Endothelial cell of umbilical vein (primary cell): ENCODE results near the gene ATP5MK. TPM values are rescaled to one million over a fixed set of nuclear protein-coding genes. Genes with fewer than 3 reads are reported as not detected.

Experiments
- BruUV-seq: library from RNA; stranded (reverse); fragments of 400-500 nt; replicated peaks from 2 replicates; lab custom pipeline; 2021; lab: Mats Ljungman, UMichigan
- CTCF ChIA-PET: fragments of 300-600, 350-600 bp; sonication (Branson Sonifier 250); formaldehyde crosslinking; loops from one replicate; lab custom pipeline; 2021; ENCODE audit warnings: antibody characterized with exemption, inconsistent platforms; lab: Charles Lee
- POLR2A ChIA-PET: fragments of 300-600, 350-600 bp; sonication (Branson Sonifier 250); formaldehyde crosslinking; loops from one replicate; lab custom pipeline; 2021; ENCODE audit warnings: antibody characterized with exemption, inconsistent platforms; lab: Charles Lee
- DNase-seq: peaks from one replicate; pipeline ENCODE4 v3.0.0-alpha.2; 2011; ENCODE audit warnings: low read depth, low spot score
- FAIRE-seq: peaks from 2 replicates; lab custom pipeline; 2011; peaks lifted over from hg19 to GRCh38; lab: Jason Lieb, UNC
- H2AFZ ChIP-seq: 2 replicates; pipeline ENCODE4 v1.6.0; 2012; ENCODE audit warnings: low read depth, low read length, control low read depth, inconsistent platforms
- H3K27ac ChIP-seq: 2 replicates; pipeline ENCODE4 v1.5.1; 2011; ENCODE audit warnings: low read depth, mild to moderate bottlenecking, control low read depth, low read length, moderate library complexity; ENCODE audit not compliant: insufficient read depth
- H3K27me3 ChIP-seq, 2 experiments: 2 replicates each; pipeline versions ENCODE4 v1.6.0 to v1.6.1; 2011; ENCODE audit warnings: low read length in 2 of 2, mixed read lengths in 1 of 2; ENCODE audit not compliant: control insufficient read depth in 2 of 2, insufficient read depth in 2 of 2
- H3K36me3 ChIP-seq, 2 experiments: 2 replicates in 1 of 2; 3 replicates in 1 of 2; pipeline ENCODE4 v1.5.1; 2011; ENCODE audit warnings: low read length in 2 of 2, mild to moderate bottlenecking in 1 of 2, moderate library complexity in 1 of 2; ENCODE audit not compliant: control insufficient read depth in 2 of 2, insufficient read depth in 2 of 2; ENCODE audit errors: extremely low read depth in 1 of 2
- H3K4me1 ChIP-seq: 3 replicates; pipeline ENCODE4 v1.5.1; 2011; ENCODE audit warnings: mild to moderate bottlenecking, low read length; ENCODE audit not compliant: control insufficient read depth, insufficient read depth; ENCODE audit errors: extremely low read depth
- H3K4me2 ChIP-seq: 2 replicates; pipeline ENCODE4 v1.6.1; 2011; ENCODE audit warnings: low read length, control low read depth, mixed read lengths; ENCODE audit not compliant: insufficient read depth
- H3K4me3 ChIP-seq, 3 experiments: fragments of 200-600 bp in 1 of 3; sonication (generic), shearing (Covaris generic) in 1 of 3; replicated peaks in 1 of 3; 2 replicates each; pipeline ENCODE4 v1.5.1; 2011 to 2016; ENCODE audit warnings: control low read depth in 3 of 3, low read length in 3 of 3, mild to moderate bottlenecking in 2 of 3, inconsistent platforms in 1 of 3, low read depth in 1 of 3, moderate library complexity in 1 of 3; ENCODE audit not compliant: insufficient read depth in 1 of 3
- H3K79me2 ChIP-seq: 2 replicates; pipeline ENCODE4 v1.6.0; 2012; ENCODE audit warnings: low read length, inconsistent platforms; ENCODE audit not compliant: control insufficient read depth, insufficient read depth
- H3K9ac ChIP-seq: replicated peaks from 2 replicates; pipeline ENCODE3; 2011; ENCODE audit warnings: low read length, control low read depth; ENCODE audit not compliant: insufficient read depth; ENCODE audit errors: extremely low read depth
- H3K9me1 ChIP-seq: replicated peaks from 3 replicates; pipeline ENCODE4 v1.6.0; 2011; ENCODE audit warnings: mild to moderate bottlenecking, low read length; ENCODE audit not compliant: control insufficient read depth, insufficient read depth; ENCODE audit errors: extremely low read depth
- H3K9me3 ChIP-seq: replicated peaks from 2 replicates; pipeline ENCODE4 v1.5.1; 2012; ENCODE audit warnings: low read length, inconsistent platforms; ENCODE audit not compliant: control insufficient read depth, insufficient read depth
- H4K20me1 ChIP-seq: replicated peaks from 2 replicates; pipeline ENCODE3; 2011; ENCODE audit warnings: mild to moderate bottlenecking, low read length; ENCODE audit not compliant: control insufficient read depth, insufficient read depth; ENCODE audit errors: extremely low read depth
- EZH2 ChIP-seq: IDR thresholded peaks from 2 replicates; pipeline ENCODE4 v1.6.1; 2012; ENCODE audit warnings: borderline replicate concordance, low read depth, mild to moderate bottlenecking, moderate library complexity, low read length, inconsistent platforms; ENCODE audit not compliant: severe bottlenecking
- FOS ChIP-seq: IDR thresholded peaks from 2 replicates; pipeline ENCODE4 v1.6.1; 2011; ENCODE audit warnings: mild to moderate bottlenecking, low read length, moderate library complexity, borderline replicate concordance; ENCODE audit not compliant: insufficient read depth
- GATA2 ChIP-seq: IDR thresholded peaks from 2 replicates; pipeline ENCODE4 v1.7.0; 2011; ENCODE audit warnings: low read depth, mild to moderate bottlenecking, moderate library complexity, mixed read lengths, low read length; ENCODE audit not compliant: insufficient read length, insufficient read depth
- JUN ChIP-seq: IDR thresholded peaks from 2 replicates; pipeline ENCODE4 v1.6.1; 2011; ENCODE audit warnings: borderline replicate concordance, low read depth; ENCODE audit not compliant: insufficient read length, insufficient read depth
- MYC ChIP-seq: IDR thresholded peaks from one replicate; pipeline ENCODE4 v1.6.1; 2011; ENCODE audit warnings: mild to moderate bottlenecking, low read depth, low read length
- POLR2A ChIP-seq: IDR thresholded peaks from 2 replicates; pipeline ENCODE4 v1.6.1; 2012; ENCODE audit warnings: low read depth, mild to moderate bottlenecking, control low read depth, low read length
- POLR2AphosphoS5 ChIP-seq: IDR thresholded peaks from 2 replicates; pipeline ENCODE4 v1.6.1; 2012; ENCODE audit warnings: low read depth, mild to moderate bottlenecking, control low read depth, low read length, moderate library complexity; ENCODE audit not compliant: insufficient read depth
- dilution Hi-C: fragments of 300-500 bp; cut with MboI; formaldehyde crosslinking; loops from one replicate; pipeline ENCODE4 v1.15.0; 2019; ENCODE audit warnings: low sequenced_read_pairs; ENCODE audit not compliant: extremely low pct_ligation_motif_present
- intact Hi-C: fragments of 100-400 bp; cut with micrococcal nuclease; formaldehyde crosslinking; loops from one replicate; pipeline ENCODE4 v1.10.0; 2022
- polyA plus RNA-seq, 4 experiments: library from polyadenylated mRNA; depleted of rRNA in 3 of 4; stranded (reverse) in 3 of 4; unstranded in 1 of 4; fragments of >200 nt; gene quantifications; 2 replicates each; pipeline versions ENCODE4 v1.2.1 to v1.2.3, GENCODE V29; 2011 to 2012; ENCODE audit warnings: missing spikeins in 1 of 4
- total RNA-seq: library from RNA; stranded (reverse); gene quantifications from 2 replicates; pipeline ENCODE4 v1.2.3, GENCODE V29; 2021
- TF ChIP-seq, protein P1 (sequence below), 2 donors: IDR thresholded peaks; 1 replicate in 1 of 2; 2 replicates in 1 of 2; pipeline ENCODE4 v1.5.1; 2011; ENCODE audit warnings: low read length in 2 of 2, mild to moderate bottlenecking in 2 of 2, moderate library complexity in 2 of 2, control low read depth in 1 of 2, inconsistent platforms in 1 of 2, low read depth in 1 of 2; ENCODE audit not compliant: insufficient read depth in 1 of 2; ENCODE audit errors: extremely low read depth in 1 of 2
- TF ChIP-seq, protein P2 (sequence below): IDR thresholded peaks from 2 replicates; pipeline ENCODE4 v1.6.1; 2011; ENCODE audit not compliant: insufficient read depth, insufficient read length

The ATP5MK gene
- total and polyA plus RNA-seq, 2 donors (not counting 3 experiments of a cell fraction or from before 2014, with no cell fraction given): 295 to 407 TPM

DNA sequence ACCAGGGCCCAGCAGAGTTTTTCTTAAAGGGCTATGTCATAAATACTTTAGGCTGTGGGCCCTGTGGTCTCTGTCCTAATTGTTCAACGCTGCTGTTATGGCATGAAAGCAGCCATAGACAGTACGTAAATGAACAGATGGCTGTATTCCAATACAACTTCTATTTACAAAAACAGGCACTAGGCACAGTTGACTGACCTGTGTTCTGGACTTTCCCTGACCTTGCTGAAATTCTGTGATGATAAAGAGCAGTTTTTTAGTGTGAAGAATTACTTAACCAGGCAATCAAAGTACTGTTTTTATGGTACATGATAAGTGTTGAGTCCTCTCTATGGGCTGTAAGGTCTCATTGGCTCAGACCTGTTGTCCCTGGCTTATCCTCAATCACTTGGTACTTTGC lies 17.3 kb upstream of the ATP5MK start:
- dilution Hi-C loops (no loop called here), intact Hi-C loops (no loop called here)
- TF ChIP-seq GATA2 (no peak), MYC (no peak), JUN (no peak), POLR2A (no peak), FOS (no peak), POLR2AphosphoS5 (no peak), EZH2 (no peak)
- TF ChIP-seq, protein P1, sequence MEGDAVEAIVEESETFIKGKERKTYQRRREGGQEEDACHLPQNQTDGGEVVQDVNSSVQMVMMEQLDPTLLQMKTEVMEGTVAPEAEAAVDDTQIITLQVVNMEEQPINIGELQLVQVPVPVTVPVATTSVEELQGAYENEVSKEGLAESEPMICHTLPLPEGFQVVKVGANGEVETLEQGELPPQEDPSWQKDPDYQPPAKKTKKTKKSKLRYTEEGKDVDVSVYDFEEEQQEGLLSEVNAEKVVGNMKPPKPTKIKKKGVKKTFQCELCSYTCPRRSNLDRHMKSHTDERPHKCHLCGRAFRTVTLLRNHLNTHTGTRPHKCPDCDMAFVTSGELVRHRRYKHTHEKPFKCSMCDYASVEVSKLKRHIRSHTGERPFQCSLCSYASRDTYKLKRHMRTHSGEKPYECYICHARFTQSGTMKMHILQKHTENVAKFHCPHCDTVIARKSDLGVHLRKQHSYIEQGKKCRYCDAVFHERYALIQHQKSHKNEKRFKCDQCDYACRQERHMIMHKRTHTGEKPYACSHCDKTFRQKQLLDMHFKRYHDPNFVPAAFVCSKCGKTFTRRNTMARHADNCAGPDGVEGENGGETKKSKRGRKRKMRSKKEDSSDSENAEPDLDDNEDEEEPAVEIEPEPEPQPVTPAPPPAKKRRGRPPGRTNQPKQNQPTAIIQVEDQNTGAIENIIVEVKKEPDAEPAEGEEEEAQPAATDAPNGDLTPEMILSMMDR (IDR thresholded peaks at IDR 0.05; ENCODE audit: extremely low read depth in 1 of 2, insufficient read depth in 1 of 2, low read depth in 1 of 2, low read length in 2 of 2): no peak
- TF ChIP-seq, protein P2, sequence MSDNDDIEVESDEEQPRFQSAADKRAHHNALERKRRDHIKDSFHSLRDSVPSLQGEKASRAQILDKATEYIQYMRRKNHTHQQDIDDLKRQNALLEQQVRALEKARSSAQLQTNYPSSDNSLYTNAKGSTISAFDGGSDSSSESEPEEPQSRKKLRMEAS: no peak
- BruUV-seq: no TSS peak
- Histone ChIP-seq H3K9me1 (no peaks in the 10 kb centered on the region), H3K4me1 (no peaks in the 10 kb centered on the region), H3K4me3 (no peak overlapping the region), H4K20me1 (no peaks in the 10 kb centered on the region), H2AFZ (no peak overlapping the region), H3K36me3 (peaks cover 38 to 47% of the 10 kb centered on the region in 2 experiments), H3K9me3 (no peaks in the 10 kb centered on the region), H3K79me2 (no peaks in the 10 kb centered on the region), H3K27ac (no peak overlapping the region), H3K9ac (no peak overlapping the region), H3K27me3 (no peaks in the 10 kb centered on the region), H3K4me2 (no peak overlapping the region)
- CTCF ChIA-PET: interaction anchor here (1.5 kb wide), 1 partner anchor 129 kb away, joined by 3 read pairs; no protein-coding TSS in a partner anchor
- POLR2A ChIA-PET: no interaction called here
- DNase-seq (no peak), FAIRE-seq (no peak)
